GM12878 (cell line): Measurements from ENCODE around the gene SGPP2. TPM values are rescaled to one million over a fixed set of nuclear protein-coding genes. Genes with fewer than 3 reads are reported as not detected.

Source experiments
- CBX5 ChIP-seq: sonication (generic); IDR thresholded peaks from 2 replicates; pipeline ENCODE4 v1.6.1; 2016; ENCODE audit warnings: low read depth, moderate library complexity, mild to moderate bottlenecking, inconsistent platforms
- CEBPZ ChIP-seq: fragments of 150-350 bp; IDR thresholded peaks from 2 replicates; pipeline ENCODE4 v1.6.1; 2016; ENCODE audit warnings: low read depth, low read length
- CHD1 ChIP-seq: IDR thresholded peaks from 2 replicates; pipeline ENCODE4 v1.6.1; 2012; ENCODE audit warnings: low read depth, low read length, improper control_type of control experiment
- DPF2 ChIP-seq: fragments of 450-650 bp; IDR thresholded peaks from 2 replicates; pipeline ENCODE4 v1.6.1; 2017; ENCODE audit warnings: mild to moderate bottlenecking
- EED ChIP-seq: sonication (generic); IDR thresholded peaks from 2 replicates; pipeline ENCODE4 v1.6.1; 2016; ENCODE audit warnings: antibody characterized with exemption, low read depth
- HDAC6 ChIP-seq: fragments of 200-600 bp; sonication (generic); IDR thresholded peaks from one replicate; pipeline ENCODE4 v1.8.0; 2017; ENCODE audit warnings: antibody characterized with exemption; ENCODE audit not compliant: unreplicated experiment
- IKZF1 ChIP-seq: fragments of 450-650 bp; conservative IDR thresholded peaks from 2 replicates; pipeline ENCODE4 v1.6.1; 2017; ENCODE audit warnings: antibody characterized with exemption, mild to moderate bottlenecking
- KAT2A ChIP-seq: conservative IDR thresholded peaks from 2 replicates; pipeline ENCODE4 v1.6.1; 2011; ENCODE audit warnings: low read depth, low read length; ENCODE audit not compliant: control insufficient read depth
- LARP7 ChIP-seq: fragments of 450-650 bp; IDR thresholded peaks from 2 replicates; pipeline ENCODE4 v1.6.1; 2017; ENCODE audit warnings: mild to moderate bottlenecking
- NR2F1 ChIP-seq: fragments of 450-650 bp; conservative IDR thresholded peaks from 2 replicates; pipeline ENCODE4 v1.6.1; 2017; ENCODE audit warnings: mild to moderate bottlenecking
- RUNX3 ChIP-seq: IDR thresholded peaks from 2 replicates; pipeline ENCODE4 v1.6.1; 2012; ENCODE audit warnings: low read length, inconsistent platforms
- SIN3A ChIP-seq: IDR thresholded peaks from 2 replicates; pipeline ENCODE4 v1.6.1; 2012; ENCODE audit warnings: low read depth, low read length, improper control_type of control experiment
- SMC3 ChIP-seq: IDR thresholded peaks from 2 replicates; pipeline ENCODE4 v1.6.1; 2011; ENCODE audit warnings: low read length, improper control_type of control experiment, borderline replicate concordance
- SP1 ChIP-seq: IDR thresholded peaks from one replicate; pipeline ENCODE4 v1.6.1; 2011; ENCODE audit warnings: low read depth, low read length
- SREBF2 ChIP-seq: IDR thresholded peaks from 2 replicates; pipeline ENCODE4 v1.6.1; 2012; ENCODE audit warnings: mild to moderate bottlenecking, low read length
- TCF12 ChIP-seq: IDR thresholded peaks from 2 replicates; pipeline ENCODE4 v1.6.1; 2011; ENCODE audit warnings: low read depth, mild to moderate bottlenecking, low read length
- TCF3 ChIP-seq: IDR thresholded peaks from 2 replicates; pipeline ENCODE4 v1.6.1; 2012; ENCODE audit warnings: low read depth, mild to moderate bottlenecking, low read length, borderline replicate concordance; ENCODE audit not compliant: insufficient read depth
- WRNIP1 ChIP-seq: IDR thresholded peaks from 2 replicates; pipeline ENCODE4 v1.6.1; 2011; ENCODE audit warnings: low read depth, low read length, improper control_type of control experiment, borderline replicate concordance
- ZNF384 ChIP-seq: IDR thresholded peaks from 2 replicates; pipeline ENCODE4 v1.6.1; 2012; ENCODE audit warnings: low read depth, mild to moderate bottlenecking, low read length, improper control_type of control experiment, borderline replicate concordance
- ZSCAN29 ChIP-seq: fragments of 450-650 bp; IDR thresholded peaks from 2 replicates; pipeline ENCODE4 v1.6.1; 2017; ENCODE audit warnings: mild to moderate bottlenecking, moderate library complexity
- polyA plus RNA-seq, 11 experiments: library from polyadenylated mRNA; depleted of rRNA in 4 of 11; unstranded in 6 of 11; stranded (reverse) in 5 of 11; fragments of >200 nt; fragmentation: Nextera tagmentation in 4 of 11; fragmentation: Illumina TruSeq in 1 of 11; extraction: Ambion mirVana in 4 of 11; extraction: Trizol in 1 of 11; gene quantifications; 1 replicate in 1 of 11; 2 replicates in 10 of 11; pipeline versions ENCODE4 v1.2.1 to v1.2.3, GENCODE V29; 2011 to 2016; ENCODE audit warnings: inconsistent platforms in 2 of 11, missing spikeins in 2 of 11, low read depth in 1 of 11
- total RNA-seq, 4 experiments: library from RNA; depleted of rRNA in 3 of 4; stranded (reverse); fragments of >200 nt in 3 of 4; fragmentation: Illumina TruSeq in 1 of 4; extraction: Trizol in 1 of 4; gene quantifications; 2 replicates each; pipeline versions ENCODE4 v1.2.1 to v1.2.3, GENCODE V29; 2013 to 2021
- TF ChIP-seq, protein P1 (sequence below): fragments of 450-650 bp; IDR thresholded peaks from 2 replicates; pipeline ENCODE4 v1.6.1; 2018; ENCODE audit warnings: borderline replicate concordance, mild to moderate bottlenecking; ENCODE audit not compliant: partially characterized antibody
- TF ChIP-seq, protein P2 (sequence below): IDR thresholded peaks from 2 replicates; pipeline ENCODE4 v1.6.1; 2011; ENCODE audit warnings: low read depth, mild to moderate bottlenecking, low read length, moderate library complexity, borderline replicate concordance; ENCODE audit errors: extremely low read depth
- TF ChIP-seq, protein P3 (sequence below): fragments of 450-650 bp; IDR thresholded peaks from 2 replicates; pipeline ENCODE4 v1.6.1; 2017; ENCODE audit warnings: mild to moderate bottlenecking, low read depth, inconsistent platforms; ENCODE audit not compliant: poor library complexity, severe bottlenecking

SGPP2 gene
- total and polyA plus RNA-seq, 10 of the 15 experiments (the other 5 are each of a cell fraction or from before 2014, with no cell fraction given), result 3.5 to 84.9 (median 13.1) TPM

GRCh38 chr2:222424729-222425671 is 657 bp downstream of the SGPP2 start (continued):
- no peak for TF ChIP-seq CEBPZ
- TF ChIP-seq CHD1, result no peak; the same call in 1 of the 2 replicates
- TF ChIP-seq TCF3, result no peak
- TF ChIP-seq, protein P1, sequence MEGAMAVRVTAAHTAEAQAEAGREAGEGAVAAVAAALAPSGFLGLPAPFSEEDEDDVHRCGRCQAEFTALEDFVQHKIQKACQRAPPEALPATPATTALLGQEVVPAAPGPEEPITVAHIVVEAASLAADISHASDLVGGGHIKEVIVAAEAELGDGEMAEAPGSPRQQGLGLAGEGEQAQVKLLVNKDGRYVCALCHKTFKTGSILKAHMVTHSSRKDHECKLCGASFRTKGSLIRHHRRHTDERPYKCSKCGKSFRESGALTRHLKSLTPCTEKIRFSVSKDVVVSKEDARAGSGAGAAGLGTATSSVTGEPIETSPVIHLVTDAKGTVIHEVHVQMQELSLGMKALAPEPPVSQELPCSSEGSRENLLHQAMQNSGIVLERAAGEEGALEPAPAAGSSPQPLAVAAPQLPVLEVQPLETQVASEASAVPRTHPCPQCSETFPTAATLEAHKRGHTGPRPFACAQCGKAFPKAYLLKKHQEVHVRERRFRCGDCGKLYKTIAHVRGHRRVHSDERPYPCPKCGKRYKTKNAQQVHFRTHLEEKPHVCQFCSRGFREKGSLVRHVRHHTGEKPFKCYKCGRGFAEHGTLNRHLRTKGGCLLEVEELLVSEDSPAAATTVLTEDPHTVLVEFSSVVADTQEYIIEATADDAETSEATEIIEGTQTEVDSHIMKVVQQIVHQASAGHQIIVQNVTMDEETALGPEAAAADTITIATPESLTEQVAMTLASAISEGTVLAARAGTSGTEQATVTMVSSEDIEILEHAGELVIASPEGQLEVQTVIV, result no peak
- TF ChIP-seq KAT2A, result no peak
- TF ChIP-seq, protein P2, sequence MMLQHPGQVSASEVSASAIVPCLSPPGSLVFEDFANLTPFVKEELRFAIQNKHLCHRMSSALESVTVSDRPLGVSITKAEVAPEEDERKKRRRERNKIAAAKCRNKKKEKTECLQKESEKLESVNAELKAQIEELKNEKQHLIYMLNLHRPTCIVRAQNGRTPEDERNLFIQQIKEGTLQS, result no peak
- TF ChIP-seq EED, result no peak
- peak; percentile 37 for TF ChIP-seq LARP7
- no peak for TF ChIP-seq HDAC6
- no peak for TF ChIP-seq CBX5
- no peak for TF ChIP-seq WRNIP1
- no peak for TF ChIP-seq SP1
- no peak for TF ChIP-seq SMC3
- TF ChIP-seq ZNF384, result no peak
- TF ChIP-seq NR2F1, result 0 out of 2 replicates have a peak, but pooled peaks have one; percentile 43
- no peak for TF ChIP-seq ZSCAN29
- 0 out of 2 replicates have a peak, but pooled peaks have one; percentile 28 for TF ChIP-seq SIN3A
- TF ChIP-seq TCF12, result no peak
- TF ChIP-seq, protein P3, sequence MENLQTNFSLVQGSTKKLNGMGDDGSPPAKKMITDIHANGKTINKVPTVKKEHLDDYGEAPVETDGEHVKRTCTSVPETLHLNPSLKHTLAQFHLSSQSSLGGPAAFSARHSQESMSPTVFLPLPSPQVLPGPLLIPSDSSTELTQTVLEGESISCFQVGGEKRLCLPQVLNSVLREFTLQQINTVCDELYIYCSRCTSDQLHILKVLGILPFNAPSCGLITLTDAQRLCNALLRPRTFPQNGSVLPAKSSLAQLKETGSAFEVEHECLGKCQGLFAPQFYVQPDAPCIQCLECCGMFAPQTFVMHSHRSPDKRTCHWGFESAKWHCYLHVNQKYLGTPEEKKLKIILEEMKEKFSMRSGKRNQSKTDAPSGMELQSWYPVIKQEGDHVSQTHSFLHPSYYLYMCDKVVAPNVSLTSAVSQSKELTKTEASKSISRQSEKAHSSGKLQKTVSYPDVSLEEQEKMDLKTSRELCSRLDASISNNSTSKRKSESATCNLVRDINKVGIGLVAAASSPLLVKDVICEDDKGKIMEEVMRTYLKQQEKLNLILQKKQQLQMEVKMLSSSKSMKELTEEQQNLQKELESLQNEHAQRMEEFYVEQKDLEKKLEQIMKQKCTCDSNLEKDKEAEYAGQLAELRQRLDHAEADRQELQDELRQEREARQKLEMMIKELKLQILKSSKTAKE, result no peak
- peak; percentile 69 for TF ChIP-seq DPF2
- TF ChIP-seq RUNX3, result peak; percentile 40; the same call in 1 of the 2 replicates
- peak; percentile 8 for TF ChIP-seq IKZF1
- no peak for TF ChIP-seq SREBF2
